ENCODE results near the gene NAV2.

NAV2 gene

DNA sequence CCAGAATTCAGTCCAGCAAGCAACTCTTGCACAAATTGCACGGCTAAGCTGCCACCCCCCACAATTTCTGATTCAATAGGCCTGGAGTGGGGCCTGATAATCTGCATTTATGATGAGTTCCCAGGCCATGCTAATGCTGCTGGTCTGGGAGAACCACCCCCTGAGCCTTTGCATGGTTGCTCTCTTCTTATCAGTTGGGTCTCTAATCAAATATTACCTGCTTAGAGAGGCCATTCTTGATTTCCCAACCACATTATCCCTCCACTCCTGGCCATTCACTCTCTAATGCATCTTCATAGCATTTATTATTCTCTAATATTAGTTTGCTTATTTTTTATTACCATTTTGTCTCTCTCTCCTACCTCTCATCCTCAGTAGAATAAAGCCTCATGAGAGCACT lies 99.5 kb downstream of the NAV2 start:
- DNase-seq (ENCODE audit: low spot score), result no peak

DNA sequence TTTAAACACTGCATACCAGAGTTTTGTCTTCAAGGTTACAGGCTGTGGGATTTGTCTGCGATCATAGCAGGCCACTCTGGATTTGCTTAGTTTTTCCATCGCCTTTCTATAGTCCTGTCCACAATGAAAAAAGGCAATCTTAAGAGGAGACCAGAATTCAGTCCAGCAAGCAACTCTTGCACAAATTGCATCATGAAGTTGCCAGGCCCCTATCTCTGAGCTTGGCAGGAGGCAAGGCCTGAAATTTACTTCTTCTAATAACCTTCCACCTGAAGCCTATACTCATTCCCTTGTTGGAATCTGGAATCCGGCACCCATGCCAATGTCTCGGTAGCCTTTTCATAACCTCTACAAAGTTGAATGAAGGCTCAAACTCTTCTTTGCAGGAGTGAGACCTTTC lies 100.1 kb downstream of the NAV2 start:
- DNase-seq (ENCODE audit: low spot score), result no peak

DNA sequence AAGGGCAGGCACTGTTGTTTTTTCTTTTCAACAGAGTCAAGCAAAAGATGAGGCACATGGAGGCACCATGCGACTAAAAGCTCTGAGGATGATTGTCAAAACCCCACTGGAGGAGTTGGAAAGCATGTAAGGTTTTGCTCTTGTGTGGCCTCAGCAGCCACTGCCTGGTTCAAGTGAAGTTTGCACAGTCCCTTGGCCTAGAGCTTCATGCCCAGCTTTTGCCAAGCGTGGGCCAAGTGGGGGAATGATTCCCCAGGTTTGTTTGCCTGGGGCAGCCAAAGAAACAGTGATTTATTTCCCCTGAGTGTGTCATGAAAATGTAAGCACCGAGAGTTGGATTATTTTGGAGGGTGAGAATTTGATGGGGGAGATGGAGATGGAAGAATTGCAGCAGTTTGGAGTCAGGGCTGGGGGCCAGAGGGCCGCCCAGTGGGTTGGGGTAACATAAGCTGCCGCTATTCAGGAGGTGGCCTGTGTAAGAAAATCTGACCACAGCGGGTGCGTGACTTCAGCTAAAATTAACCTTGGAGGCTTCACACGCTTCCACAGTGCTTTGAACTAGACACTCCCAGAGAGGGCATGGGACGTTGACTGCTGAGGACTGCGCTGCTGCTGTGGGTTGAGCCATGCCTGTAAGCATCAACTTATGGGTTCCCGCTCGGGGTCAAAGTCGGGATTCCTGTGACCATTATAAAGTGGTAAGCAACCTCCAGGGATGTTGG lies 100.7 kb downstream of the NAV2 start:
- no peak for DNase-seq (ENCODE audit: low spot score)

DNA sequence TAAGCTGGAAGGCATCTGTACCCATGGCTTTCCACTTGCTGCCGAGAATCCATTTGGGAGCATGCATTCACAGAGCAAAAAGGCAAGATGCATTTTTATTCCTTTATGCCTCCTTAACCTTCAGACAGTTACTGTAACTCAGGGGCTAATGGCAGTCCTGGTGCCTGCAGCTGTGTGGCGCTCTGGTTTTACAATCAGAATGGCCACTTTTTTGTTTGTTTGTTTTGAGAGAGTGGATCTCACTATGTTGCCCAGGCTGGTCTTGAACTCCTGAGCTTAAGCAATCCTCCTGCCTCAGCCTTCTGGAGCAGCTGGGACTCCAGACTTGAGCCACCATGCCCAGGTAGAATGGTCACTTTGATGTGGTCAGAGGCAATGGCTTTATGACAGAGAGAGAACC lies 101.8 kb downstream of the NAV2 start:
- DNase-seq (ENCODE audit: low spot score), result no peak

DNA sequence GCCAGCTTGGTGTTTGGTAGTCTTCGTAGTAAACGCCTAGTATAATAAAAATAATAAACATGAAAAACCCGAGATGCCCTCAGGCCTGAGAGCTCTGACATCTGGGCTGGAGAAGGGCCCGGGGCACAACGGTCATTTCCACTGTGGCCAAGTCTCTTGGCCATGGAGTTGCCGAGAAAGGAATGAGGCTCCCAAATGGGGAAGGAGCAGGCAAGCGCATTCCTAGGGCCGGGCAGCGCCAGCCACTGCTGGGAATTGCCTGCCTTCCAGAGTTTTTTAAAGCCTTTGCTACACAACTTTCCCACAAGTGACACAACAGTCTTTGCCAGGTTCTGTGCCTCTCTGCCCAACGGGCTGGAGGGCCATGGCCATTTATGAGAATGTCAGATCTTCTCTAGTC lies 103.4 kb downstream of the NAV2 start:
- no peak for DNase-seq (ENCODE audit: low spot score)

DNA sequence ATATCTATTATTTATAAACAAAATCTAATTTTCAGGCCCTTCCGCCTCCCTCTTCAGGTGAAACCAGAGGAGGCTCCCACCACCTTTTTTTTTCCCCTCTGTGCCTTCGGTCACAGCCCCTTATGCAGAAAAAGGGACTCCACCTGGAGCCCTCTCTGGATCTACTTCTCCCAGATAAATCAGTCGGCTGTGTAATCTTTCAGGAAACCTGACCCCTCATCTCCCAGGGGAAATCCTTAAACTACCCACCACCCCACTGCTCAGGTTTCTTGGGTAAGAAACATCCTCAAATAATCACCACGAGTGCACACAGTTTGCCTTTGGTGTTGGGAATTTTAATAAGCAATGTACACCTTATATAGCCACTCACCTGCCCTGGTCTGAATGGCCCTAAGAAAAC lies 104.2 kb downstream of the NAV2 start:
- no peak for DNase-seq (ENCODE audit: low spot score)

DNA sequence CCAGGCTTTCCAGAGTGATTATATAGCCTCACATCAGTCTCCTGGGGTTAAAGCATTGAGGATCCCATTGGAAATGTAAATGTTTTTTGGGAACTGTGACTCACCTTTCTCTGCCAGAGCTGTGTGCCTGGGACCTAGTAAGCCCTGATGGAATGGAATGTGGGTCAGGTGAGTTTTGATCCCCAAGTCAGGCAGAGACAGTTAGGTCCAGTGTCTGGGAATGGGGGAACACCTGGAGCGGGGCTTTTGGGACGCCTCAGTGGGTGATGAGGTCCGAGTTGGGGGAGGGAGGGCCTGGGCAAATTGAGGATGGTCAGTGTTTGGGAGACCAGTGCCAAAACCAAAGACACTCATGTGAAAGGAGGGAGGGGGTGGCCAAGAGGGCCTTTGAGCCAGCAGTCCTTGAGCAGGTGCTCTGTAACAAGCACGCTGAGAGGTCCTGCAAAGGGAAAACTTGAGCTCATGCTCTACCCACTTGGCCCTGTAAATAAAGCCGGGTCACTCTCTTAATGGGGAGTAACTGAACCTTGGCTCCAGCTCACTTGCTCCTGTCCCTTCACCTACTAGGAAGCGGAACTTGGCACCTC lies 104.7 kb downstream of the NAV2 start:
- no peak for DNase-seq (ENCODE audit: low spot score)

DNA sequence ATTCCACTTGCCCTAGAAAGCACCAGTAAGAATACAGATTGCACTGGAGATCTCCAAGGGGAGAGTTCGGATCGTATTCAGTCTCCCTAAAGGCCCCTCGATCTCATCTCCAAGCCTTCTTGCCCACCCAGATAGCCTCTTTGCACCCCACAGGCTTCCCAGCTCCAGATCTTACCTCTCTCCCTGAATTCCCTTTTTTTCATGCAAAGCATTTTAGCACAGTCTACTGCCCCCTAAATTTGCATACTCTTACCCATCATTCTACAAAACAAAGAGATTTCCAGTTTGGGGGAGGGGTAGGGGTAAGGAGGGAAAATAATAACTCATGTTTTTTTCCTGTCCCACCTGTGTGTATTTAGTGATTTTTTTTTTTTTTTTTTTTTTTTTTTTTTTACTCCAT lies 105.2 kb downstream of the NAV2 start:
- DNase-seq (ENCODE audit: low spot score), result no peak

DNA sequence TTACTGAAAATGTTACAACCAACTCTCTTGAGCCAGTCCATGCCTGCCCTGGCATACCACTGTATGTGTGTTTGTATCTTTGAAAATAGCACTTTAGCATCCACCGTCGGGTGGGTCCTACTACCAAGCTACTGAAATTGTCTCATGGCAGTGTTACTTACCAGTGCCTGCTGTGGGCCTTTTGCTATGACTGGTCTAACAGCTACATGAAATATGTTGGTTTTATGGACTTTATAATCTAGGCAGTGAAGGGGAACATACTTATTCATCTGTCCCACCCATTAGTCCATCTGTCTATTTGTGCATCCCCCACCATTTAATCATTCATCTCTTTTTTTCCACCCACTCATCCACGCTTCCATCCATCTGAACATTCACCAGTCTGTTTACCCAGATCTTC lies 106.0 kb downstream of the NAV2 start:
- no peak for DNase-seq (ENCODE audit: low spot score)

DNA sequence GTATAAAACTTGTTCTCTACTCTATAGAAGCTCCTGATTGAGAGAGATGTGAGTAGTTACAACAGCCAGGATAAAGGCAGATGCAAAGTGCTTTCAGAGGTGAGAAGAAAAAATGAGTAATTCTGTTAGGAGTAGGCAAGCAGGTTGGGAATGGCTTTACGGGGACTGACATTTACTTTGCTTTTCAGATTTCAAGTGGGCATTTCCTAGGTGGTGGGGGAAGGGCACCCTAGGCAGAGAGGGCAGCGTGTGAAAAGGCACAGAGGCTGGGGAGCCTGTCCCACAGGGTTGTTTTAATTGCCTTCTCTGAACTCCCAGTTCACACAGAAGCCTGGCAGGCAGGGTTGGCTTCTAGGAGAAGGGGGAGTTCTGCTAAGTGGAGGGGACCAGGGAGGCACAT lies 106.5 kb downstream of the NAV2 start:
- DNase-seq (ENCODE audit: low spot score), result no peak

DNA sequence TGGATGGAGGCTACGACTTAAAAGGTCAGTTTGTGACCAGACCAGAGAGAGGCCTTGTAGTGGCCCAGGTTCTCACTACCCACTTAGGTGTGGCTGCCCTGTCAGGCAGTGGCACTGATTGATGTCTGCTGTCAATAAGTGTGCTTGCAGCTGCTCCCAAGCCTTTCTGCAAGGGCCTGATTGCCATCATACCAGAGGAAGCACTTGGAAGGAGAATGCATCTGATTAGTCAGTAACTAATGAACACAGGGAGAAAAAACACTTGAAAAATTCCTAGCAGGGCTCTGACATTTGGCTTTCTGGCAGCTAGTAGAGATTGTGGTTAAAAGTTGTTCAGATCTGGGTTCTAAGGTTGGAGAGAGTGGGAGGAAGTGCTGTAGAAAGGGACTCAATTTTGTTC lies 107.5 kb downstream of the NAV2 start:
- no peak for DNase-seq (ENCODE audit: low spot score)

DNA sequence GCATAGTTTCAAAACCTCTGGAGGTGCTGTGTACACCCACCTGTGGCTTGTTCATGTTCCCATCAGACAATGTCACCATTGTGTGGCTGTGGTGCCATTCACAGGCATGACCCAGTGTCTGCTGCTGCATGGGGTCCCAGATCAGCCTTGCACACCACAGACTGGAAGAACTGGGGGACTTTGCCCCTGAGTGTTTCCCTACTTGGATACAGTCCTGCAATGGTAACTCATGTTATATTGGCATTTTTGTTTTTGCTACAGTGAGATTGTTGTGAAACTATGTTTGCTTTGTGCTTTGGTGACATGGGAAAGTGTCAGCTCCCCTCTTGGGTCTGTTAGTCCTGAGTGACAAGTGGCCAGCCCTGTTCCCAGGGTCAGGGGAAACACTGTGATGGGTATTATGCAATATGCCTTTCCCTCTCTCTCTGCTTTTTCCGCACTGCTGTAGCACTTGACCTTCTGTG lies 108.8 kb downstream of the NAV2 start:
- no peak for DNase-seq (ENCODE audit: low spot score)

DNA sequence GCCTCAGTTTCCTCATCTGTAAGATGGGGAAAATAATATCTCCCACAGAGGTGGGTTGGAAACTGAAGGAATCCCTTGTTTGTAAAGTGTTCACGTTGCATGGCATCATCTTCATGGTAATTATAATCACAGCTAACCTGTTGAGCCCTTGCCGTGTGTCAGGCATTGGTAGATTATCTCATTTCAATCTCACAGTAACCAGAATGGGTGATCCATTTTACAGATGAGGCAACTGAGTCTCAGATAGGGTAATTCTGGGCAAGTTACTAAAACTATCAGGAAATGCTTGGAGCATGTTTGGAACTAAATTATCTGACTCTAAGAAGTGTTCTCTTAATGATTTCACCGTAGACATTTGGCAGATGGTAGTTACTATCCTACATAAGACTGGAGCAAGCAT lies 109.4 kb downstream of the NAV2 start:
- DNase-seq (ENCODE audit: low spot score), result no peak

DNA sequence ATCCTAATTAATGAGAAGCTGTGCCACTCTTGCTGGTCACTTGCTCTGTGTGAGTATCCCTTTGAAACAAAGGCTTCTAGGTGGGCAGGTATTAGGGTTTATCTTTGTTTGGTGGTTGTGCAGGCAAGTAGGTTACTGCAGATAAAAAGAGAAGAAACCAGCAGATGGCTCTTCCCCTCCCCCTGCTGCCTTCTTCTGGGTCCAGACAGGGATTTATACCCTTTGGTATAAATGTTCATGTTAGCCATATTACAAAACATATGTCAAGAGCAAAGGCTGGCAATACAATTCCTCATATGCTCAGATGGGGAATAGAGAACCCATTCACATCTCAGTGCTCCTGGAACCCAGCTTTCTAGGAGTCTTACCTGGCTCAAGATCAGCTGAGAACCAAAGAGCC lies 109.9 kb downstream of the NAV2 start:
- DNase-seq (ENCODE audit: low spot score), result no peak

DNA sequence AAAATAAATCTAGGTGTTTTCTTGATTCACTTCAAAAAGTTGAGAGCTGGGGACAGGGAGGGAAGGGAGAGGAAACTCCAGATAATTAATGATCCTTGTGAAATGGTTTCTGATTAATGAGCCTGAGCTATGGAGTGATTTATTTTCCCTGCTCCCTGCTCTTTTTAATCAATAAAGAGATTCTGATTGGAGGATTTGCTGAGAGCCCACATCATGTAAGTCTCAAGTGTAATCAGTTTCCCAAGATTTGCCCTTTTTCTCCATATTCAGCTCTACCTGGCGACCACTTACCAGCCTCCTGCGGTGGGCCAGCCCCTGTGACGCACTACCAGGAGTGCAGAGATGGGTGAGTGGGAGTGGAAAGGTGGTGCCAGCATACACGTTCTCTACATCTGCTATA lies 114.0 kb downstream of the NAV2 start:
- DNase-seq (ENCODE audit: low spot score), result no peak

DNA sequence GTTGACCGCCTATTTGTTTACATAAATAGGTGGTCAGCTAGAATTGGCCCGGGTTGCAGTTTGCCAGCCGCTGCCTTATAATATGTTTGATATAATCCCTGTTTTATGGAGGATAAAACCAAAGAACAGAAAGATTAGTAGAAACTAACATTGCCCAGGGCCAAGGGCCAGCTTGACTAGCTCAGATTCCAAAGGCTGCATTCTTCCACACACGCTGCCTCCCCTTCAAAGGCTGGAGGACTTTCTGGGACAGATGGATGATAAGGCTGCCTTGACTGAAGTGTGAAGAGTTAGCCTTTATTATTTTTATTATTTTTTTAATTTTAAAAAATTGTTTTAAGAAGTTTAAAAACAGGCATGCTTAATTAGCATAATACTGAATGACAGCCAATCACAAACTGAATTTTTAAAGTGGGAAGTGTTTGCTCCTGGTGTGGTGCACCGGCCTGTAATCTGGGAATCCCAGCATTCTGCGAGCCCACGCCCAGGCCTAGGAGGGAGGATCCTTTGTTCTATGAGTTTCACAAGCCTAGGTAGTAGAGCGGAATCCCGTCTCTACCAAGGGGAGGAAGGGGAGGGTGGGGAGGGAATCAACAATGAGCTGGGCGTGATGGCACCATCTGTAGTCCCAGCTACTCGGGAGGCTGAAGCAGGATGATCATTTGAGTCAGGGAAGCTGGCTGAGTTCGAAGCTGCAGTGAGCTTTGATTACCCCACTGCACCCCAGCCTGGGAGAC lies 114.9 kb downstream of the NAV2 start:
- no peak for DNase-seq (ENCODE audit: low spot score)

DNA sequence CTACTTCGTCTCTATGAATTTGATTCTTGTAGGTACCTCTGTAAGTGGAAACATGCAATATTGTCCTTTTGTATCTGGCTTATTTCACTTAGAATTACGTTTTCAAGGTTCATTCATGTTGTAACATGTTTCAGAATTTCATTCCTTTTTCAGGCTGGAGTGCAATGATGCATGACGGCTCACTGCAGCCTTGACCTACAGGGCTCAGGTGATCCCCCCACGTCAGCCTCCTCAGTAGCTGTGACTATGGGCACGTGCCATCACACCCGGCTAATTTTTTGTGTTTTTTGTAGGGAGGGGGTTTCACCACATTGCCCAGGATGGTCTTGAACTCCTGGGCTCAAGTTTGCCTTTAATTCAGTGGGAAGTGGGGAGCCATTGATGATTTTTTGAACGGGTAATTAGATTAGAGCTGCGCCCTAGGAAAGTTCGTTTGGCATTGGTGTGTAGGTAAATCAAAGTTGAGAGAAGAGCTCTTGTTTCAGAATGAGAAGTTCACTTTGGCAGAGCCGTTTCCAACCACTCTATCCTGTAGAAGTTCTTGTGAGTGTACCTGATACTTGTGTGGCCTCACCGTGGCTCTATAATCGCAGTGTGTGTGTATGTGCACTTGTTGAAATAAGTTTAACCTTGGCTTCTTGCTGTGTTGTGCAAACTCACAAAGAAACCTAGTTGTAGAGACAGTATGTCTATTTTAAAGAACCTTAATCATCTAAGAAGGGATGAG lies 115.9 kb downstream of the NAV2 start:
- no peak for DNase-seq (ENCODE audit: low spot score)

DNA sequence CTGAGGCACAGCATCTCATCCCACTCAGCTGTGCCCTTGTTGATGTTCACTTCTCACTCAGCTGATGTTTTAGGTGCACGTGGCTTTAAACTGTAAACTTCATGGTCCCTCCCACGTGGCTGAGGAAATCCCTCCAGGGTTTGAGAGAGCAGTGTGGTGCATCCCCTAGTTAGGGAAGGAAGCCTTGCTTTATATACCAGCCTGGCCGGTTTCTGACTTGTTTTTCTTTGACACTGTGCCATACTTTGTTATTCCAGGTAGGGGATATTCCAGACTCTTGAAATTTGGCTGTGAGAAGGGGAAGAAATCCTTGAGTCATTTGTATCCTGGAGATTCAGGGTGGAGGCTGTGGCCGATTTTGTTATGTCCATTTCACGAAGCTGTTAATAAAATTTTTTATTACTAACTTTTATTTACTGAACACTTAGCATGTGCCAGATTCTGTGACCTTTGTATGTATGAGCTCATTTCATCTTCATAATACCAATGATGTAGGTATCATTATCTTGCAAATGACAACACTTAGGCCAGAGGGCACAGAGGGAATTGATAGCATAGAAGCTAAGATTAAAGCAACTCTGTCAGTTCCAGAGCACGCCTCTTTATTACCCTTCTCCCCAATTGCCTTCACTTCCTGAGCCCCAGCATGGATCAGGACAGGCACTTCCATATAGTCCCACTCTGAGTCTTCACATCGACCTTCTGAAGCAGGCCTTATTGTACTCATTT lies 116.6 kb downstream of the NAV2 start:
- no peak for DNase-seq (ENCODE audit: low spot score)

DNA sequence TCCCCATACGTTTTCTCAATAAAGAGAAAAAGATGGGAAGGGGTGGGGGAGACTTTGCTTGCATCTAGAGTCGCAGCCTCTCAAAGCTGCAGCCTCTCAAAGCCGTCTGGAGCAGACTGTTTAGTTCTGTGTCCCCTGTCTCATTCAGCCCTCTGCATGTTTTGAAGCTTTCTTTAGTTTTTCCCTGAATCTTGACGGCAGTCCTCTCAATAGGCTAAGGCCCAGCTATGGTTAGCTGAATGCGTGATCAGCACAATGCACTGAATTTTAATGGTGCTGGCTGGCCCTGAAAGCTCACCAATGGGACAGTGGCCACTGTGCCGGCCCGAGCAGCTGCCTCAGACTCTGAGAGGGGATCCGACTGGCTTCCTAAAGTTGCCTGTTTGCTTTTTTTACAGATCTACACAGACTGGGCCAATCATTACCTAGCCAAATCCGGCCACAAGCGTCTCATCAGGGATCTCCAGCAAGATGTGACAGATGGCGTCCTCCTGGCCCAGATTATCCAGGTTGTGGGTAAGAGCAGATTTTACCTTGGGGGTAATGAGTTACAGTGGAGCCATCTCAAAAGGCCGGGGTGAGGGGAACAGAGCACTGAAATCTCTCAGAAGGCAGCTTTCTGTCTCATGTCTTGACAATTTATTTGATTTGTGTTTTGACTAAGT lies 119.6 kb downstream of the NAV2 start:
- DNase-seq (ENCODE audit: low spot score), result no peak

DNA sequence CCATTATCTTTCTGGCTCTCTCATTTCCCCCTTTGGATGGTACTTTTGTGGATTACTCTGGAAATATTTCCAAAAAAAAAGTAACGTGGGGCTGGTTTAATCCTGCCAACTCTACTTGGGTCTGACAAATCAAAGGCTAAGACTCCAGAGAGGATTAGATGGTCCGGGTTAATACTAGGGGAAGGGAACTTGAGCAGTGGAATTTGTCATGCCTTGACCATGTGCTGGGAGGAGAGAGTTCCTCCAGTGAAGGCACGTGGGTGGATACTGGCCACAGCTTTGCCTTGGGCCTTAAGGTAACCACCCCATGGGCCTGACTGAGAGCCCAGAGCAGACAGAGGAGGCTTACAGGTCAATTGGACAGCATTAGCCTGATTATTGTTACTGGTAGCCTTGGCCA lies 120.3 kb downstream of the NAV2 start:
- DNase-seq (ENCODE audit: low spot score), result no peak

DNA sequence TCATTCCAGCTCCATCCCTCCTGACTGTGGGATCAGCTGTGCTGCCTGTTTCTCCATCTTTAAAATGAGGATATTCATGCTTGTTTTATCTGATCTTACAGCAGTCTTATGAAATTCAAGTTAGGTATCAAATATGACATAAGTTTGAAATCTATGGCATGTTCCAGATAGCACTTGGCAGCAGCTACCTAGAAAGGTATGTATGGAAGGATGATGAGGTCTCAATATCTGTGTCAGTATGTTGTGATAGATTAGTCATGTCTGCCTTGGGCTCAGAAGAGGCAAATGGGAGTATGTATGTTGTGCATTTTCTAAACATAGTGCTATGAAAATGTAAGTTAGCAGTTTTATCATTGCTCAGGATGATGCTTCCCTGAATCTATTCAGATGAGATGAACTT lies 122.1 kb downstream of the NAV2 start:
- no peak for DNase-seq (ENCODE audit: low spot score)

DNA sequence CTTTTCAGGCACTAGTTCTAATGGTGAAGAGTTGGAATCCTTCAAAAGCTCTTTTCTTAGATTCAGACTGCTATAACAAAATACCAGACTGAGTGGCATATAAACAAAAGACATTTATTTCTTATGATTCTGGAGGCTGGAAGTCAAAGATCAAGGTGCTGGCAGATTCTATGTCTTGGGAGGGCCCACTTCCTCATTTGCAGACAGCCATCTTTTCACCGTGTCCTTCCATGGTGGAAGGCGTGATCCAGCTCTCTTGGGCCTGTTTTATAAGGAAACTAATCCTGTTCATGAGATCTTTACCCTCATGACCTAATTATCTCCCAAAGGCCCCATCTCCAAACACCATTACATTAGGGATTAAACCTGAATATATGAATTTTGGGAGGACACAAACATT lies 124.0 kb downstream of the NAV2 start:
- DNase-seq (ENCODE audit: low spot score), result no peak

Measured in kidney capillary endothelial cell (primary cell).